Liver (tissue), 9 donors: ENCODE measurements around the gene BRIP1. TPM values are rescaled to one million over a fixed set of nuclear protein-coding genes. Genes with fewer than 3 reads are reported as not detected.

Experiments used
- DNase-seq: peaks from one replicate; pipeline ENCODE4 v3.0.0-alpha.2; 2017; ENCODE audit warnings: low spot score
- H3K27ac ChIP-seq, 2 donors: one replicate each; pipeline ENCODE4 v1.7.0; 2013; ENCODE audit warnings: inconsistent platforms in 2 of 2, low read length in 2 of 2, control low read depth in 1 of 2, low read depth in 1 of 2, mild to moderate bottlenecking in 1 of 2
- H3K27me3 ChIP-seq, 4 donors: one replicate each; pipeline versions ENCODE4 v1.6.1 to v1.7.0; 2013; ENCODE audit warnings: low read length in 3 of 4, inconsistent platforms in 1 of 4, mild to moderate bottlenecking in 1 of 4, moderate library complexity in 1 of 4; ENCODE audit not compliant: control insufficient read depth in 4 of 4, insufficient read depth in 4 of 4
- H3K36me3 ChIP-seq, 4 donors: one replicate each; pipeline versions ENCODE4 v1.6.1 to v1.7.0; 2013; ENCODE audit warnings: low read length in 3 of 4, mild to moderate bottlenecking in 3 of 4, low read depth in 1 of 4, moderate library complexity in 1 of 4; ENCODE audit not compliant: control insufficient read depth in 4 of 4, insufficient read depth in 3 of 4
- H3K4me1 ChIP-seq, 4 donors: one replicate each; pipeline versions ENCODE4 v1.6.1 to v1.7.0; 2013; ENCODE audit warnings: low read length in 3 of 4, mild to moderate bottlenecking in 3 of 4, moderate library complexity in 1 of 4; ENCODE audit not compliant: control insufficient read depth in 4 of 4, insufficient read depth in 4 of 4
- H3K4me3 ChIP-seq, 3 donors: one replicate each; pipeline versions ENCODE4 v1.6.1 to v1.7.0; 2013; ENCODE audit warnings: low read length in 3 of 3, control low read depth in 1 of 3, low read depth in 1 of 3, mild to moderate bottlenecking in 1 of 3
- H3K9ac ChIP-seq, 2 donors: one replicate each; pipeline ENCODE4 v1.7.0; 2013; ENCODE audit warnings: low read length in 2 of 2, mild to moderate bottlenecking in 2 of 2, moderate library complexity in 2 of 2, control low read depth in 1 of 2, low read depth in 1 of 2
- H3K9me3 ChIP-seq, 4 donors: one replicate each; pipeline versions ENCODE4 v1.6.1 to v1.7.0; 2013; ENCODE audit warnings: low read length in 3 of 4; ENCODE audit not compliant: control insufficient read depth in 4 of 4
- EGR1 ChIP-seq, 2 donors: IDR thresholded peaks; 2 replicates each; pipeline ENCODE4 v1.6.1; 2016 to 2018; ENCODE audit warnings: antibody characterized with exemption in 2 of 2, low read depth in 2 of 2
- FOXA1 ChIP-seq: IDR thresholded peaks from 2 replicates; pipeline ENCODE4 v1.6.1; 2016; ENCODE audit warnings: antibody characterized with exemption
- FOXA2 ChIP-seq: IDR thresholded peaks from 2 replicates; pipeline ENCODE4 v1.6.1; 2016; ENCODE audit warnings: antibody characterized with exemption
- GABPA ChIP-seq, 2 donors: IDR thresholded peaks in 1 of 2; conservative IDR thresholded peaks in 1 of 2; 2 replicates each; pipeline ENCODE4 v1.6.1; 2016; ENCODE audit warnings: antibody characterized with exemption in 2 of 2, mild to moderate bottlenecking in 1 of 2, moderate library complexity in 1 of 2
- HNF4A ChIP-seq, 2 donors: conservative IDR thresholded peaks; 2 replicates each; pipeline ENCODE4 v1.6.1; 2016; ENCODE audit warnings: antibody characterized with exemption in 2 of 2, mild to moderate bottlenecking in 2 of 2
- HNF4G ChIP-seq: IDR thresholded peaks from 2 replicates; pipeline ENCODE4 v1.6.1; 2016; ENCODE audit warnings: antibody characterized with exemption
- JUND ChIP-seq, 2 donors: IDR thresholded peaks; 2 replicates each; pipeline ENCODE4 v1.6.1; 2016; ENCODE audit warnings: antibody characterized with exemption in 2 of 2
- NR2F2 ChIP-seq: IDR thresholded peaks from 2 replicates; pipeline ENCODE4 v1.6.1; 2016; ENCODE audit warnings: antibody characterized with exemption
- RAD21 ChIP-seq, 2 donors: IDR thresholded peaks; 2 replicates each; pipeline ENCODE4 v1.6.1; 2016; ENCODE audit warnings: antibody characterized with exemption in 2 of 2, mild to moderate bottlenecking in 2 of 2
- RXRA ChIP-seq, 2 donors: IDR thresholded peaks; 2 replicates each; pipeline ENCODE4 v1.6.1; 2017 to 2018; ENCODE audit warnings: antibody characterized with exemption in 2 of 2, mild to moderate bottlenecking in 1 of 2
- SP1 ChIP-seq: IDR thresholded peaks from 2 replicates; pipeline ENCODE4 v1.6.1; 2018; ENCODE audit warnings: antibody characterized with exemption, mild to moderate bottlenecking
- TAF1 ChIP-seq: conservative IDR thresholded peaks from 2 replicates; pipeline ENCODE4 v1.6.1; 2016; ENCODE audit warnings: antibody characterized with exemption, mild to moderate bottlenecking
- YY1 ChIP-seq: IDR thresholded peaks from 2 replicates; pipeline ENCODE4 v1.6.1; 2016; ENCODE audit warnings: antibody characterized with exemption, mild to moderate bottlenecking
- WGBS: extraction: QIAGEN DNeasy Blood & Tissue Kit; methylation state at CpG from one replicate; pipeline ENCODE4 v1.1.7; 2013; 5-methylcytosine and 5-hydroxymethylcytosine counted together
- polyA plus RNA-seq, 2 donors: library from polyadenylated mRNA; stranded (reverse) in 1 of 2; unstranded in 1 of 2; fragments of 200-250 nt in 1 of 2; fragments of >200 nt in 1 of 2; fragmentation: Nextera tagmentation in 1 of 2; extraction: Ambion mirVana in 1 of 2; gene quantifications; one replicate each; pipeline versions ENCODE4 v1.2.1 to v1.2.3, GENCODE V29; 2013 to 2015
- total RNA-seq, 2 donors: library from RNA; depleted of rRNA; stranded (reverse); fragments of >200 nt; gene quantifications; one replicate each; pipeline ENCODE4 v1.2.3, GENCODE V29; 2014
- TF ChIP-seq, protein P1 (sequence below): fragments of 150-350 bp; IDR thresholded peaks from 2 replicates; pipeline ENCODE4 v1.5.1; 2017; ENCODE audit warnings: improper control_type of control experiment, low read depth, low read length; ENCODE audit not compliant: missing input control
- TF ChIP-seq, protein P2 (sequence below): IDR thresholded peaks from 2 replicates; pipeline ENCODE4 v1.6.1; 2016; ENCODE audit warnings: antibody characterized with exemption
- TF ChIP-seq, protein P3 (sequence below): IDR thresholded peaks from 2 replicates; pipeline ENCODE4 v1.6.1; 2016; ENCODE audit warnings: antibody characterized with exemption
- TF ChIP-seq, protein P4 (sequence below): IDR thresholded peaks from 2 replicates; pipeline ENCODE4 v1.6.1; 2016; ENCODE audit warnings: antibody characterized with exemption, mild to moderate bottlenecking
- TF ChIP-seq, protein P5 (sequence below): IDR thresholded peaks from 2 replicates; pipeline ENCODE4 v1.6.1; 2016; ENCODE audit warnings: antibody characterized with exemption
- donor health status: healthy.
- donor health status: healthy.
- donor health status: healthy.
- donor health status: healthy.
- donor health status: healthy.

Gene BRIP1
- total and polyA plus RNA-seq, 4 donors, result 0.24 to 10.3 (median 0.90) TPM

DNA sequence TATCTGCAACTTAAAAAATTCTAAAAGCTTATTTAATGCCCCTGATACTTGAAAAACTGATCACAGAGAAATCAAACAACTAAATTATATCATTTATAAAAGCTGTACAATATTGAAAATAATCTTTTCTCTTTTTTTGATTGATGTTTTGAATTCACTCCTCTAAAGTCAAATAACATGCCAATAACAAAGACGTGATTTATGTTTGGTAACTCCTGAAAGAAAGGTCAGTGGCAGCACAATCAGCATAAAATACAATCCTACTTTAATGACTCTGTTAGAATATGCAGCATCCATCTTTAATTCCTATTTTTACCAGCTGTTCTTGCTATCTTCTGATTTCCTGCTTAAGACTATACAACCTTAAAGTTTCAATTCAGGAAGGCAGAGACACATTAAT, 221.6 kb downstream of the BRIP1 start:
- 72% methylated on average over 1 of the region's 1 CpG for WGBS
- no peak overlapping the region for H3K9ac ChIP-seq
- TF ChIP-seq NR2F2 (no peak), FOXA1 (no peak), GABPA (IDR thresholded peaks at IDR 0.05 in 1 of 2, conservative IDR thresholded peaks at IDR 0.05 in 1 of 2) (no peak)
- TF ChIP-seq, protein P1, sequence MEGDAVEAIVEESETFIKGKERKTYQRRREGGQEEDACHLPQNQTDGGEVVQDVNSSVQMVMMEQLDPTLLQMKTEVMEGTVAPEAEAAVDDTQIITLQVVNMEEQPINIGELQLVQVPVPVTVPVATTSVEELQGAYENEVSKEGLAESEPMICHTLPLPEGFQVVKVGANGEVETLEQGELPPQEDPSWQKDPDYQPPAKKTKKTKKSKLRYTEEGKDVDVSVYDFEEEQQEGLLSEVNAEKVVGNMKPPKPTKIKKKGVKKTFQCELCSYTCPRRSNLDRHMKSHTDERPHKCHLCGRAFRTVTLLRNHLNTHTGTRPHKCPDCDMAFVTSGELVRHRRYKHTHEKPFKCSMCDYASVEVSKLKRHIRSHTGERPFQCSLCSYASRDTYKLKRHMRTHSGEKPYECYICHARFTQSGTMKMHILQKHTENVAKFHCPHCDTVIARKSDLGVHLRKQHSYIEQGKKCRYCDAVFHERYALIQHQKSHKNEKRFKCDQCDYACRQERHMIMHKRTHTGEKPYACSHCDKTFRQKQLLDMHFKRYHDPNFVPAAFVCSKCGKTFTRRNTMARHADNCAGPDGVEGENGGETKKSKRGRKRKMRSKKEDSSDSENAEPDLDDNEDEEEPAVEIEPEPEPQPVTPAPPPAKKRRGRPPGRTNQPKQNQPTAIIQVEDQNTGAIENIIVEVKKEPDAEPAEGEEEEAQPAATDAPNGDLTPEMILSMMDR, result no peak
- H3K36me3 ChIP-seq, result no peaks in the 10 kb centered on the region
- H3K9me3 ChIP-seq, result no peaks in the 10 kb centered on the region
- no peak overlapping the region for H3K27ac ChIP-seq
- H3K4me3 ChIP-seq, result no peak overlapping the region
- H3K27me3 ChIP-seq, result peaks cover 0 to 2% (median 0%) of the 10 kb centered on the region in 4 donors
- H3K4me1 ChIP-seq, result no peaks in the 10 kb centered on the region
- DNase-seq, result no peak

DNA sequence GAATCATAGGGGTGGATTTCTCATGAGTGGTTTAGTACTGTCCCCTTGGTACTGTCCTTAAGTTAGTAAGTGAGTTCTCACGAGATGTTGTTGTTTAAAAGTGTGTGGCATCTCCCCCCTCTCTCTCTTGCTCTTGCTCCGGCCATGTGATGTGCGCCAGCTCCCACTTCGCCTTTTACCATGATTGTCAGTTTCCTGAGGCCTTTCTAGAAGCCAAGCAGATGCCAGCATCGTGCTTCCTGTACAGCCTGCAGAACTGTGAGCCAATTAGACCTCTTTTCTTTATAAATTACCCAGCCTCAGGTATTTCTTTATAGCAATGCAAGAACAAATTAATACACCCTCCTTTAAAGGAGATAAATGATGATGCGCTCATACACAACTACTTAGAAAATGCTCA, 222.2 kb downstream of the BRIP1 start:
- no peaks in the 10 kb centered on the region for H3K36me3 ChIP-seq
- no peaks in the 10 kb centered on the region for H3K9me3 ChIP-seq
- H3K9ac ChIP-seq, result no peak overlapping the region
- H3K27ac ChIP-seq, result no peak overlapping the region
- H3K27me3 ChIP-seq, result peaks cover 0 to 2% (median 0%) of the 10 kb centered on the region in 4 donors
- DNase-seq, result no peak
- TF ChIP-seq, protein P2, sequence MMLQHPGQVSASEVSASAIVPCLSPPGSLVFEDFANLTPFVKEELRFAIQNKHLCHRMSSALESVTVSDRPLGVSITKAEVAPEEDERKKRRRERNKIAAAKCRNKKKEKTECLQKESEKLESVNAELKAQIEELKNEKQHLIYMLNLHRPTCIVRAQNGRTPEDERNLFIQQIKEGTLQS, result no peak
- TF ChIP-seq GABPA (IDR thresholded peaks at IDR 0.05 in 1 of 2, conservative IDR thresholded peaks at IDR 0.05 in 1 of 2), result no peak
- TF ChIP-seq JUND (IDR thresholded peaks at IDR 0.05), result no peak
- TF ChIP-seq YY1, result no peak
- no peak overlapping the region for H3K4me3 ChIP-seq
- no peaks in the 10 kb centered on the region for H3K4me1 ChIP-seq
- whole genome bisulfite sequencing, result 88% methylated on average over 6 of the region's 6 CpGs

DNA sequence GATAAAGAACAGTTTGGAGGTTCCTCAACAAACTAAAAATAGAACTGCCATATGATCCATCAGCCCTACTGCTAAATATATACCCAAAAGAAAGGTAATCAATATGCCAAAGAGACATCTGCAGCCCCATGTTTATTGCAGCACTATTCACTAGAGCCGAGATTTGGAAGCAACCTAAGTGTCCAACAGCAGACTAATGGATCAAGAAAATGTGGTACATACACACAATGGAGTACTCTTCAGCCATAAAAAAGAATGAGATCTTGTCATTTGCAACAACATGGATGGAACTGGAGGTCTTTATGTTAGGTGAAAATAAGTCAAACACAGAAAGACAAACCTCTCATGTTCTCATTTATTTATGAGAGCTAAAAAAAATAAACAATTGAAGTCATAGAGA, 223.5 kb downstream of the BRIP1 start:
- peaks cover 0 to 2% (median 0%) of the 10 kb centered on the region in 4 donors for H3K27me3 ChIP-seq
- H3K4me3 ChIP-seq, result no peak overlapping the region
- WGBS, result 87% methylated on average over 1 of the region's 1 CpG
- H3K36me3 ChIP-seq, result no peaks in the 10 kb centered on the region
- H3K4me1 ChIP-seq, result no peaks in the 10 kb centered on the region
- no peak overlapping the region for H3K9ac ChIP-seq
- H3K9me3 ChIP-seq, result peaks cover 0 to 2% (median 0%) of the 10 kb centered on the region in 4 donors
- TF ChIP-seq, protein P1, result no peak
- TF ChIP-seq TAF1, result no peak
- no peak for TF ChIP-seq NR2F2
- no peak for TF ChIP-seq SP1
- TF ChIP-seq, protein P3, sequence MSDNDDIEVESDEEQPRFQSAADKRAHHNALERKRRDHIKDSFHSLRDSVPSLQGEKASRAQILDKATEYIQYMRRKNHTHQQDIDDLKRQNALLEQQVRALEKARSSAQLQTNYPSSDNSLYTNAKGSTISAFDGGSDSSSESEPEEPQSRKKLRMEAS, result no peak
- no peak for TF ChIP-seq YY1
- TF ChIP-seq HNF4G, result no peak
- no peak for TF ChIP-seq EGR1 (IDR thresholded peaks at IDR 0.05; ENCODE audit: low read depth in 2 of 2)
- TF ChIP-seq, protein P4, sequence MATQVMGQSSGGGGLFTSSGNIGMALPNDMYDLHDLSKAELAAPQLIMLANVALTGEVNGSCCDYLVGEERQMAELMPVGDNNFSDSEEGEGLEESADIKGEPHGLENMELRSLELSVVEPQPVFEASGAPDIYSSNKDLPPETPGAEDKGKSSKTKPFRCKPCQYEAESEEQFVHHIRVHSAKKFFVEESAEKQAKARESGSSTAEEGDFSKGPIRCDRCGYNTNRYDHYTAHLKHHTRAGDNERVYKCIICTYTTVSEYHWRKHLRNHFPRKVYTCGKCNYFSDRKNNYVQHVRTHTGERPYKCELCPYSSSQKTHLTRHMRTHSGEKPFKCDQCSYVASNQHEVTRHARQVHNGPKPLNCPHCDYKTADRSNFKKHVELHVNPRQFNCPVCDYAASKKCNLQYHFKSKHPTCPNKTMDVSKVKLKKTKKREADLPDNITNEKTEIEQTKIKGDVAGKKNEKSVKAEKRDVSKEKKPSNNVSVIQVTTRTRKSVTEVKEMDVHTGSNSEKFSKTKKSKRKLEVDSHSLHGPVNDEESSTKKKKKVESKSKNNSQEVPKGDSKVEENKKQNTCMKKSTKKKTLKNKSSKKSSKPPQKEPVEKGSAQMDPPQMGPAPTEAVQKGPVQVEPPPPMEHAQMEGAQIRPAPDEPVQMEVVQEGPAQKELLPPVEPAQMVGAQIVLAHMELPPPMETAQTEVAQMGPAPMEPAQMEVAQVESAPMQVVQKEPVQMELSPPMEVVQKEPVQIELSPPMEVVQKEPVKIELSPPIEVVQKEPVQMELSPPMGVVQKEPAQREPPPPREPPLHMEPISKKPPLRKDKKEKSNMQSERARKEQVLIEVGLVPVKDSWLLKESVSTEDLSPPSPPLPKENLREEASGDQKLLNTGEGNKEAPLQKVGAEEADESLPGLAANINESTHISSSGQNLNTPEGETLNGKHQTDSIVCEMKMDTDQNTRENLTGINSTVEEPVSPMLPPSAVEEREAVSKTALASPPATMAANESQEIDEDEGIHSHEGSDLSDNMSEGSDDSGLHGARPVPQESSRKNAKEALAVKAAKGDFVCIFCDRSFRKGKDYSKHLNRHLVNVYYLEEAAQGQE, result no peak
- TF ChIP-seq RAD21 (IDR thresholded peaks at IDR 0.05), result no peak
- TF ChIP-seq, protein P2, result no peak
- TF ChIP-seq, protein P5, sequence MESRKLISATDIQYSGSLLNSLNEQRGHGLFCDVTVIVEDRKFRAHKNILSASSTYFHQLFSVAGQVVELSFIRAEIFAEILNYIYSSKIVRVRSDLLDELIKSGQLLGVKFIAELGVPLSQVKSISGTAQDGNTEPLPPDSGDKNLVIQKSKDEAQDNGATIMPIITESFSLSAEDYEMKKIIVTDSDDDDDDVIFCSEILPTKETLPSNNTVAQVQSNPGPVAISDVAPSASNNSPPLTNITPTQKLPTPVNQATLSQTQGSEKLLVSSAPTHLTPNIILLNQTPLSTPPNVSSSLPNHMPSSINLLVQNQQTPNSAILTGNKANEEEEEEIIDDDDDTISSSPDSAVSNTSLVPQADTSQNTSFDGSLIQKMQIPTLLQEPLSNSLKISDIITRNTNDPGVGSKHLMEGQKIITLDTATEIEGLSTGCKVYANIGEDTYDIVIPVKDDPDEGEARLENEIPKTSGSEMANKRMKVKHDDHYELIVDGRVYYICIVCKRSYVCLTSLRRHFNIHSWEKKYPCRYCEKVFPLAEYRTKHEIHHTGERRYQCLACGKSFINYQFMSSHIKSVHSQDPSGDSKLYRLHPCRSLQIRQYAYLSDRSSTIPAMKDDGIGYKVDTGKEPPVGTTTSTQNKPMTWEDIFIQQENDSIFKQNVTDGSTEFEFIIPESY, result no peak
- no peak for TF ChIP-seq FOXA2
- no peak for TF ChIP-seq HNF4A (conservative IDR thresholded peaks at IDR 0.05)
- no peak for TF ChIP-seq RXRA (IDR thresholded peaks at IDR 0.05)
- DNase-seq, result no peak
- H3K27ac ChIP-seq, result no peak overlapping the region
